T-helper 17 cell (primary cell): Measurements from ENCODE around the gene AFF2. TPM values are rescaled to one million over a fixed set of nuclear protein-coding genes. Genes with fewer than 3 reads are reported as not detected.

Experiments
- ATAC-seq: fragments of 150-1000 bp; cut with Tn5 transposase; 2 replicates; pipeline ENCODE4 v1.10.0; 2021; ENCODE audit warnings: mild to moderate bottlenecking, moderate library complexity
- DNase-seq, 3 donors: peaks; one replicate each; pipeline versions ENCODE4 v3.0.0 to v3.0.0-alpha.2; 2020 to 2021
- H3K9me3 ChIP-seq: one replicate; pipeline ENCODE4 v1.7.0; 2013; ENCODE audit warnings: low read length, mild to moderate bottlenecking; ENCODE audit not compliant: control insufficient read depth, poor library complexity, severe bottlenecking
- H3K27ac Mint-ChIP-seq: one replicate; pipeline ENCODE4 v1.8.0; 2022; ENCODE audit warnings: mild to moderate bottlenecking, moderate library complexity, mixed read lengths
- H3K27me3 Mint-ChIP-seq: one replicate; pipeline ENCODE4 v1.8.0; 2022; ENCODE audit warnings: mixed read lengths
- H3K36me3 Mint-ChIP-seq: one replicate; pipeline ENCODE4 v1.8.0; 2022; ENCODE audit warnings: low read depth, mixed read lengths
- H3K4me1 Mint-ChIP-seq: one replicate; pipeline ENCODE4 v1.8.0; 2022; ENCODE audit warnings: mild to moderate bottlenecking, mixed read lengths
- H3K4me3 Mint-ChIP-seq: one replicate; pipeline ENCODE4 v1.8.0; 2022; ENCODE audit warnings: mild to moderate bottlenecking, moderate library complexity, mixed read lengths
- total RNA-seq, 4 donors: library from RNA in 2 of 4; stranded (reverse) in 2 of 4; gene quantifications; one replicate each; pipeline ENCODE4 v1.2.3 and lab custom pipeline; 2022 to 2026

The AFF2 gene
- total RNA-seq, 2 donors from 2014 or later: 0.31 to 0.90 TPM

DNA sequence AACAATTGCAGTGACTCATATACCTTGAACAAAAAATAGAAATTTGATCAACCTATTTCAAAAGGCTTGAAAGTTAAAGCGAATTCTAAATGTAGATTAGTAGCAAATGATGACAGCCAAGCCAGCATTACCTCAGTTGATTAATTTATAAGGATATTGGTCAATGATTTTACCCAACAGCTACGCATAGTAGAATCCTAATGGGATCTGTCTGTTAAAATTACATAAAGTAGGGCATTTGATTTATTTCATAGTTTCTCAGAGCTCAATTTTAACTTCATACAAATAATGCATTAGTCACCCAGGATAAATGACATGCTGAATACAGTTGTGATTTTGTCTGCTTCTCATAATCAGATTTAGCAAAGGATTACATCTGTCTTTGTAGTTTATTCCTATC, 12.0 kb downstream of the AFF2 start:
- DNase-seq (no peak), ATAC-seq (no peak)
- no peaks in the 10 kb centered on the region for H3K9me3 ChIP-seq
- H3K27ac Mint-ChIP-seq: no peak overlapping the region
- no peak overlapping the region for H3K4me3 Mint-ChIP-seq
- peaks cover 2% of the 10 kb centered on the region for H3K36me3 Mint-ChIP-seq
- H3K27me3 Mint-ChIP-seq: peaks cover 2% of the 10 kb centered on the region
- no peaks in the 10 kb centered on the region for H3K4me1 Mint-ChIP-seq

DNA sequence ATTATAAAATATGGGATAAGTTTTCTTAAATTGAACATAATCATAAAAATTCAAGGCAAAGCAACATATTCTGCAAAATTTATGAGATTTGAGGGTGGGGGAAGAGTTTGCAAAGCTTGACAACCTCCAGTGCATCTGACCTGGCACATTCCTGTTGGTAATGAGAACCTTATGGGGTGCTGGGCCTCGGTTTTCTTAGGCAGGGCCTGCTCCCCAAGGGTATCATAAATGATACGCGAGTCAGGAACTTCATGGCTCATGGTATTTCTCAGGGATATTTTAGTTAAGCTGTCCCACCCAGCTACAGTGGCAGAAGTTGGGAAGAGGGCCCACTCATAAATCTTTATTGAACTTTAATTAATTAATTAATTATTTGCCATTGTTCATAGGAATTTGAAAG, 13.2 kb downstream of the AFF2 start:
- H3K9me3 ChIP-seq: no peaks in the 10 kb centered on the region
- ATAC-seq (no peak), DNase-seq (no peak)
- H3K27me3 Mint-ChIP-seq: no peaks in the 10 kb centered on the region
- peaks cover 2% of the 10 kb centered on the region for H3K36me3 Mint-ChIP-seq
- H3K4me3 Mint-ChIP-seq: no peak overlapping the region
- no peak overlapping the region for H3K27ac Mint-ChIP-seq
- no peaks in the 10 kb centered on the region for H3K4me1 Mint-ChIP-seq

- Mint-ChIP-seq H3K27me3 (peaks cover 4% of the 10 kb centered on the region), H3K27ac (no peak overlapping the region), H3K4me3 (no peak overlapping the region), H3K4me1 (no peaks in the 10 kb centered on the region), H3K36me3 (peaks cover 2% of the 10 kb centered on the region)
- no peak for DNase-seq
- H3K9me3 ChIP-seq: no peaks in the 10 kb centered on the region
- ATAC-seq: no peak
Measured at GRCh38 chrX:148517176-148517575, 16.8 kb downstream of the AFF2 start.

- ATAC-seq (no peak), DNase-seq (no peak)
- H3K4me3 Mint-ChIP-seq: no peak overlapping the region
- H3K36me3 Mint-ChIP-seq: no peaks in the 10 kb centered on the region
- H3K27me3 Mint-ChIP-seq: peaks cover 4% of the 10 kb centered on the region
- H3K4me1 Mint-ChIP-seq: no peaks in the 10 kb centered on the region
- H3K9me3 ChIP-seq: no peaks in the 10 kb centered on the region
- no peak overlapping the region for H3K27ac Mint-ChIP-seq
Measured at GRCh38 chrX:148522006-148522405, 21.6 kb downstream of the AFF2 start.

DNA sequence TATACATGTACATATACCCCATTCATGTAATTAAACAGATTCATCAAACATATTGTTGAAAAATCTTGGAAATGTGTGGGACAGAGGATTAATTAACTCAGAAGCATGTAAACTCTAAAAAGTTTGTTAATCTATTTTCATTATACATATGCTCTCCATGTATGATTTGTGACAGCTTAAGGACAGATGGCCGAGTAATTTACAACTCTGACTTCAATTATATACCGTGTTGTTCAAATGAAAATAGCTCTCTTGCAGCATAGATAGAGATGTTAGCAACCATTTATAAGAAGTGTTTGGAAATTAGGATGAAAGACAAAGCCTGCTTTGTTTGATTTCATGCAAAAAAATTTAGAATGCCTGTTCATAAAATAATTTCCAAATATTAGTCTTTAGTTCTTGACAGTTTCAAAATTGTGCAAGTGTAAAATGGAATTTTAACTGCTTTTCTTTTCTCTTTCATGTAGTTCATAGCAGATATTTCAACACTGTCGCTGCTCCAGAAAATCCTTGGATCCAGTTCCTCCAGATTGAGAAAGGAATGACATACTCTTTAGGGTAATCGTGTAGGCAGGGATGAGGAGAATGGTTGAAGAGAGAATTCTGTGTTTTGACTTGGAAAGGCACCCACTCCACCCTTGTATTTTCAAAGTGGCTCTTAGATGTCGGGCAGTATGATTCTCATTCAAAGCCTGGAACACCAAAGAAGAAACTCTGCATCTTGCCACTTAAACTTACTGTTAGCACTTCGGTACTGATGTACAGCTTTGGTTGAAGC, 23.1 kb downstream of the AFF2 start:
- H3K36me3 Mint-ChIP-seq: no peaks in the 10 kb centered on the region
- DNase-seq: no peak
- no peak for ATAC-seq
- no peaks in the 10 kb centered on the region for H3K4me1 Mint-ChIP-seq
- no peak overlapping the region for H3K4me3 Mint-ChIP-seq
- peaks cover 4% of the 10 kb centered on the region for H3K27me3 Mint-ChIP-seq
- no peaks in the 10 kb centered on the region for H3K9me3 ChIP-seq
- H3K27ac Mint-ChIP-seq: no peak overlapping the region

DNA sequence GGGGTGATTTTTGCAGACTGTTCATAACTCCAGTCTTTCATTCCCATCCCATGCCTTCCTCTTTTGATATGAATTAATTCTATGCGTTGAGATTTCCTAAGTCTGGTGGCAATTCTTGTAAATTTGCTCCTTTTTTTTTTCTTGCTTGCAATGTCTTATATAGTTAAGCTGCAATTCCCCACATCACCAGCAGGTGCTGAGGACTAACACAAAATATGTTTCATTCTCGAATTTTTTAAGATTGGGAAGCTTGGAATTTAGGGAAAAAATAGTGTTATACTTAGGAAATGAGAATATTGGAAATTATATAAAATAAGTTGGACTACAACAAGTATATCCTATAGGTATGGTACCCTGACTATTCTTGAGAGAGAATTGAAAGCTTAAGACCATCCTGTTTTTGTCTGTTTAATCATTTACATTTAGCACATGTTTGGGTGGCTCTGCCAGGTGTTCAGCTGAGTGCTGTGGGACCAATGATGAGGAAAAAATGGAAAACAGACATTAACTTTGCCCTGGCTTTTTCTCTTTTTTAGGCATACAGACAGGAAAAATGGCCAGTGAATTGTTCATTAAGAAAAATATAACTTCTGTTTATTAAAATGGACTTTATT, 30.2 kb downstream of the AFF2 start:
- Mint-ChIP-seq H3K4me3 (no peak overlapping the region), H3K36me3 (no peaks in the 10 kb centered on the region), H3K27me3 (no peaks in the 10 kb centered on the region), H3K27ac (no peak overlapping the region), H3K4me1 (no peaks in the 10 kb centered on the region)
- DNase-seq: no peak
- no peak for ATAC-seq
- H3K9me3 ChIP-seq: no peaks in the 10 kb centered on the region

DNA sequence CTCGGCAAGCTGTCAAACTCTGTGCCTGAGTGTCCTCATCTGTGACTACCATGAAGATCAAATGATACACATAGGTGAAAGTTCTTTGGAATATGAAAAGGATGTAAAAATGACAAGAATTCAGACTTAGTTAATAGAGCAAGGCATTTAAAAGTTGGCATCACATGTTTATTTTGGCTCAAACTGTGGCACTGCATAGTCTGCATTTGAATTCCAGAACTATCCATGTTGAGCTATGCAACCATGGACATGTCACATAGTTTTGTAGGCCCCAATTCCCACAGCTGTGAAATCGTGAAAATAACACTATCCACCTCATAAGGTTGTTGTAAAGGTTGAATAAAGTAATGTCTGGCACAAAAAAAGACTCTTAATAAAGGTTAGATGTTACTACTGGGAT, 33.9 kb downstream of the AFF2 start:
- no peaks in the 10 kb centered on the region for H3K36me3 Mint-ChIP-seq
- ATAC-seq (no peak), DNase-seq (no peak)
- no peaks in the 10 kb centered on the region for H3K4me1 Mint-ChIP-seq
- no peak overlapping the region for H3K4me3 Mint-ChIP-seq
- H3K27me3 Mint-ChIP-seq: no peaks in the 10 kb centered on the region
- H3K9me3 ChIP-seq: no peaks in the 10 kb centered on the region
- H3K27ac Mint-ChIP-seq: no peak overlapping the region

DNA sequence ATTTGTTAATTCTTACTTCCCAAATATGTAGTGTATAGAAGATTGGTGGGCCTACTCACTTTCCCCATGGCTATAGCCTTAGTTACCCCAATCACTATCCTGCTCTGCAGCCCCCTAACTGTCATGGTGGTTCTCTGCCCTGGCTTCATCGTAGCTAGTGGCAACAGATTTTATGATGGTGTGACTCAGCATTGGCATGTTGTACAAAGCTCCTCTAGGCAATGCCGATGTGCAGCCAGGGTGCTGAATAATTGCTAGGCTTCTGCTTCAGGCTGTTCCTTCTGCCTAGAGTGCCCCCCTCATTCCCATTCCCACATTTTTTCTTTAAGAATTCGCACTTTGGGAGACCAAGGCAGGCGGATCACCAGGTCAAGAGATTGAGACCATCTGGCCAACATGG, 35.2 kb downstream of the AFF2 start:
- no peak for ATAC-seq
- H3K4me3 Mint-ChIP-seq: no peak overlapping the region
- no peaks in the 10 kb centered on the region for H3K4me1 Mint-ChIP-seq
- no peak for DNase-seq
- H3K27ac Mint-ChIP-seq: no peak overlapping the region
- H3K9me3 ChIP-seq: no peaks in the 10 kb centered on the region
- H3K36me3 Mint-ChIP-seq: no peaks in the 10 kb centered on the region
- no peaks in the 10 kb centered on the region for H3K27me3 Mint-ChIP-seq

DNA sequence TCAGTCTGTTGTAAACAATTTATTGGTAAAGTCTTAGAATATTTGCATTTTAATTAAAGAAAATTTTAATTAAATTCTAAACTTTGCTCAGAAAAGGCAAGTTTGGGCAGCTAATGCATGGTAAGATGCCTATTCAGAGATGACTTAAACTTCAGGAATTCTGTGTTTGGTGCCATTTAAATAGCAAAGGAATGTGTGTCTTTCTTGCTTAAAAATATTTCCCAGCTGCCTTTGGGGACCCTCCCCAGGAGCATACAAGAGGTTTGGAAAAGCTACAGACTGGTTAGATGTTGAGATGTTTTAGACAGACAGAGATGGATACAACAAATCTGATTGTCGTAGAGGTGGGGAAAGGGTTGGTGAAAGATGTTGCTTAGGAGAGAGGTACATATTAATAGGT, 36.5 kb downstream of the AFF2 start:
- ATAC-seq: no peak
- Mint-ChIP-seq H3K36me3 (no peaks in the 10 kb centered on the region), H3K27me3 (no peaks in the 10 kb centered on the region), H3K27ac (no peak overlapping the region), H3K4me1 (no peaks in the 10 kb centered on the region), H3K4me3 (no peak overlapping the region)
- no peaks in the 10 kb centered on the region for H3K9me3 ChIP-seq
- DNase-seq: no peak

DNA sequence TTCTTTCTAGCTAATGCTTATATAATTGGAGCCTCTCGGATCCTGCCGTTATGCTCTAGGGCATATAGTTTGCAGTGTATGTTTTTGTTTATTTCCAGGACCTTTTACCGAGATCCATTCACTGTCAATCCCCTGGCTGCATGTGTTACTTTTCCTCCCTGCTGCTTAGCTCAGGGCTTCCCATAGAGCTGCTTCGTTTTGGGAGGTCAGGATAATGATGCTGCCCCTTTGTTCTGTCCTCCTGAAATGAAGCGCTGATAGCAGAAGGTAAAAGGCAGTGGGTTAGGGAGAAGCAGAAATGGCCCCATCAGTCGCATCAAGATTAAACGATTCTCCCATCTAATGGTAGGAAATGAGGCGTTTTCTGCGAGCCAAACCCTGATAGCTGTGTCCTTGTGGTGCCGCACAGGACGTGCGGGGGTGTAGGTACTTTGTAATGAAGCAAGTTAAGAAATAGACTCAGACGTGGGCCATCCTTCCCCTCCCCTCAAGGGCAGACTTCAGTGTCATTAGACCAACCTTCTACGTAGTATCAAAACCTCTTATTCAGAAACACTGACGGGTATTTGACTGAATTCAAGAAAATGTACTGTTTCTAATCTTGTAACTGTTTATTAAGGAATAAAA, 37.3 kb downstream of the AFF2 start:
- Mint-ChIP-seq H3K27me3 (no peaks in the 10 kb centered on the region), H3K4me3 (no peak overlapping the region), H3K4me1 (no peaks in the 10 kb centered on the region), H3K36me3 (no peaks in the 10 kb centered on the region), H3K27ac (no peak overlapping the region)
- DNase-seq: no peak
- H3K9me3 ChIP-seq: no peaks in the 10 kb centered on the region
- ATAC-seq: no peak

- H3K4me1 Mint-ChIP-seq: no peaks in the 10 kb centered on the region
- no peaks in the 10 kb centered on the region for H3K9me3 ChIP-seq
- no peaks in the 10 kb centered on the region for H3K36me3 Mint-ChIP-seq
- no peaks in the 10 kb centered on the region for H3K27me3 Mint-ChIP-seq
- H3K4me3 Mint-ChIP-seq: no peak overlapping the region
- DNase-seq: no peak
- no peak overlapping the region for H3K27ac Mint-ChIP-seq
- ATAC-seq: no peak
Measured at GRCh38 chrX:148538582-148538981, 38.2 kb downstream of the AFF2 start.

- DNase-seq: no peak
- no peak for ATAC-seq
- no peaks in the 10 kb centered on the region for H3K9me3 ChIP-seq
- H3K27me3 Mint-ChIP-seq: no peaks in the 10 kb centered on the region
- H3K4me3 Mint-ChIP-seq: no peak overlapping the region
- H3K4me1 Mint-ChIP-seq: no peaks in the 10 kb centered on the region
- H3K27ac Mint-ChIP-seq: no peak overlapping the region
- H3K36me3 Mint-ChIP-seq: no peaks in the 10 kb centered on the region
Measured at GRCh38 chrX:148540114-148540513, 39.7 kb downstream of the AFF2 start.

DNA sequence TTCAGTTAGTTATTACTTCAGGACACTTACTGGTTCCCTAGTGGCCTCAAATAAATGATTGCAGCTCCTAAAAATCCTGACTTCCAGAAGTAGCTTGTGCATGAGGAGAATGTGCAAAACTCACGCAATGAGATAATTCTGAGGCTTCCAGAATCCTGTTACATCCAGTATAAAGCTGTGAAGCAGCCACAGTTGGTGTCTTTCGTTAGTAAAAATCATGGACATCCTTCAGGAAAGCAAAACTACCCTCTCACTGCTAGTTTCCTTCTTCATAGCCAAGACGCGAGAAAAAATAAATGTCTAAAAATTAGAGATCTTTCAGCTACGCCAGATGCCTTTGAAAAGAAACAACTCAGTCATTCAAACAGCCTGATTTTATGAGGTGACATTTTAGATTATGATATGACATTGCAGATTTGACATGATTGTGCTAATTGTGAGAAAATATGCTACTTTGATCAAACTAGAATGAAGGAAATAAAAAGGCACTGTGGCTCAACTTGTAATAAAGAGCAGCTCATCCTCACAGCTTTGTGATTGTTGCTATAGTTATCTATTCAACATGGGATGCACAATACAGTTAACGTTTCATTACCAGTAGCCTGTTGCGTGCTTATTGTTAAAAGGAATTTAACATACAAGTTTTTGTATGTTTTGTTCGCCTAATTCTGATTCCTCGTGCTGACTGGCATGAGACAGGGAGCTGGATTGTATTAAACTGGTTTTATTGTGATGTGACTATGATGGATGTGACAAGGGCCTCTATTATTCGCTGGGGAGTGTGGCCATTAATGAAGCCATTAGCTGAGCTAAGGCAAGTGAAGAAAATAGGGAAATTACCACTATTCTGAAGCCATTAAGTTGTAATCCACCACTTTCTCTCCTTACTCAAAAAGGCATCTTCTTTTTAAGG, 40.5 kb downstream of the AFF2 start:
- DNase-seq: no peak
- no peaks in the 10 kb centered on the region for H3K9me3 ChIP-seq
- ATAC-seq: no peak
- Mint-ChIP-seq H3K27ac (no peak overlapping the region), H3K4me3 (no peak overlapping the region), H3K27me3 (no peaks in the 10 kb centered on the region), H3K36me3 (no peaks in the 10 kb centered on the region), H3K4me1 (no peaks in the 10 kb centered on the region)
